Effector CD8-positive, alpha-beta T cell (primary cell): ENCODE data around the gene MEGF6.

Source experiments
- DNase-seq: peaks from one replicate; lab custom pipeline; 2025; lab: John Stamatoyannopoulos, UW

MEGF6 gene

GRCh38 chr1:3442901-3443300 is 168.4 kb downstream of the MEGF6 start:
- no peak for DNase-seq

GRCh38 chr1:3442331-3442730 is 169.0 kb downstream of the MEGF6 start:
- DNase-seq: no peak

- no peak for DNase-seq
These were observed 169.4 kb downstream of the MEGF6 start for GRCh38 chr1:3441880-3442279.

GRCh38 chr1:3441410-3441847 is 169.9 kb downstream of the MEGF6 start:
- no peak for DNase-seq

- DNase-seq: no peak
These were observed 170.4 kb downstream of the MEGF6 start for GRCh38 chr1:3440711-3441409.

- no peak for DNase-seq
These were observed 171.0 kb downstream of the MEGF6 start for GRCh38 chr1:3440300-3440681.
